Measurements from ENCODE around the gene CELF4. TPM values are rescaled to one million over a fixed set of nuclear protein-coding genes. Genes with fewer than 3 reads are reported as not detected.

Gene CELF4
- total RNA-seq, 1 donor from 2014 or later = 0.22 TPM

- no peak for TF ChIP-seq CTCF (IDR thresholded peaks at IDR 0.05)
- Mint-ChIP-seq H3K4me3 (ENCODE audit: unreplicated experiment) (no peak overlapping the region), H3K27me3 (ENCODE audit: low read depth) (peaks cover 27% of the 10 kb centered on the region), H3K36me3 (ENCODE audit: low read depth) (no peaks in the 10 kb centered on the region), H3K9me3 (ENCODE audit: low read depth) (no peaks in the 10 kb centered on the region), H3K27ac (ENCODE audit: unreplicated experiment) (no peak overlapping the region), H3K4me1 (ENCODE audit: low read depth) (peaks cover under 1% of the 10 kb centered on the region)
- DNase-seq (ENCODE audit: low spot score) = no peak
Observed at GRCh38 chr18:37351110-37351509, 214.5 kb downstream of the CELF4 start.

GRCh38 chr18:37348729-37349128, 216.9 kb downstream of the CELF4 start:
- H3K27me3 Mint-ChIP-seq (ENCODE audit: low read depth) = peaks cover 46% of the 10 kb centered on the region
- no peak for DNase-seq (ENCODE audit: low spot score)

GRCh38 chr18:37346048-37346447, 219.6 kb downstream of the CELF4 start:
- Mint-ChIP-seq H3K9me3 (ENCODE audit: low read depth) (no peaks in the 10 kb centered on the region), H3K27ac (ENCODE audit: unreplicated experiment) (no peak overlapping the region), H3K36me3 (ENCODE audit: low read depth) (no peaks in the 10 kb centered on the region), H3K4me3 (ENCODE audit: unreplicated experiment) (no peak overlapping the region), H3K27me3 (ENCODE audit: low read depth) (peaks cover 45% of the 10 kb centered on the region), H3K4me1 (ENCODE audit: low read depth) (peaks cover 4% of the 10 kb centered on the region)
- DNase-seq (ENCODE audit: low spot score) = no peak
- no peak for TF ChIP-seq CTCF (IDR thresholded peaks at IDR 0.05)

More at GRCh38 chr18:37348729-37349128, 216.9 kb downstream of the CELF4 start:
- Mint-ChIP-seq H3K4me3 (ENCODE audit: unreplicated experiment) (no peak overlapping the region), H3K4me1 (ENCODE audit: low read depth) (peaks cover 3% of the 10 kb centered on the region), H3K9me3 (ENCODE audit: low read depth) (no peaks in the 10 kb centered on the region), H3K36me3 (ENCODE audit: low read depth) (no peaks in the 10 kb centered on the region), H3K27ac (ENCODE audit: unreplicated experiment) (no peak overlapping the region)
- TF ChIP-seq CTCF (IDR thresholded peaks at IDR 0.05) = no peak

- Mint-ChIP-seq H3K36me3 (ENCODE audit: low read depth) (no peaks in the 10 kb centered on the region), H3K4me3 (ENCODE audit: unreplicated experiment) (no peak overlapping the region), H3K9me3 (ENCODE audit: low read depth) (no peaks in the 10 kb centered on the region), H3K4me1 (ENCODE audit: low read depth) (peaks cover 8% of the 10 kb centered on the region), H3K27ac (ENCODE audit: unreplicated experiment) (no peak overlapping the region), H3K27me3 (ENCODE audit: low read depth) (peaks cover 40% of the 10 kb centered on the region)
- peak; percentile 14 for TF ChIP-seq CTCF (IDR thresholded peaks at IDR 0.05)
- DNase-seq (ENCODE audit: low spot score) = no peak
Observed at GRCh38 chr18:37343542-37343851, 222.1 kb downstream of the CELF4 start.

- Mint-ChIP-seq H3K27ac (ENCODE audit: unreplicated experiment) (no peak overlapping the region), H3K9me3 (ENCODE audit: low read depth) (no peaks in the 10 kb centered on the region), H3K27me3 (ENCODE audit: low read depth) (peaks cover 33% of the 10 kb centered on the region), H3K4me1 (ENCODE audit: low read depth) (peaks cover 8% of the 10 kb centered on the region), H3K4me3 (ENCODE audit: unreplicated experiment) (no peak overlapping the region), H3K36me3 (ENCODE audit: low read depth) (no peaks in the 10 kb centered on the region)
- no peak for TF ChIP-seq CTCF (IDR thresholded peaks at IDR 0.05)
- DNase-seq (ENCODE audit: low spot score) = no peak
Observed at GRCh38 chr18:37341473-37342086, 224.0 kb downstream of the CELF4 start.

Measured in chondrocyte (in vitro differentiated cells).